HCT116 (cell line): Measurements from ENCODE around the gene FRMD4A. TPM values are rescaled to one million over a fixed set of nuclear protein-coding genes. Genes with fewer than 3 reads are reported as not detected.
A peak's percentile ranks its signal among the peaks of the same experiment; 100 is the strongest.

Source experiments
- ATAC-seq: fragments of 200-7000 bp; cut with Tn5 transposase; 2 replicates; pipeline ENCODE4 v1.9.1; 2020; ENCODE audit warnings: mild to moderate bottlenecking, moderate library complexity
- BruUV-seq: library from RNA; stranded (reverse); fragments of 400-500 nt; replicated peaks from 2 replicates; lab custom pipeline; 2021; lab: Mats Ljungman, UMichigan
- CTCF ChIA-PET: fragments of 300-600 bp; sonication (Branson Sonifier 250); formaldehyde crosslinking; loops from one replicate; lab custom pipeline; 2021; ENCODE audit warnings: antibody characterized with exemption; lab: Charles Lee
- POLR2A ChIA-PET: fragments of 300-600, 350-600 bp; sonication (Branson Sonifier 250); formaldehyde crosslinking; loops from one replicate; lab custom pipeline; 2021; ENCODE audit warnings: antibody characterized with exemption; lab: Charles Lee
- RAD21 ChIA-PET, 2 experiments: fragments of 300-600 bp; sonication (Branson Sonifier 250); formaldehyde crosslinking; loops; one replicate each; lab custom pipeline; 2023; ENCODE audit warnings: low total read pairs in 2 of 2; ENCODE audit not compliant: uncharacterized antibody in 2 of 2, unreplicated experiment in 2 of 2, low non-redundant PET in 1 of 2; lab: Charles Lee
- DNase-seq: peaks from one replicate; pipeline ENCODE4 v3.0.0-alpha.2; 2010; ENCODE audit warnings: low read depth, low spot score
- H2AFZ ChIP-seq: fragments of 200-600 bp; shearing (Covaris generic), sonication (generic); 2 replicates; pipeline ENCODE4 v1.6.1; 2017; ENCODE audit warnings: low read depth, mixed run types, mixed read lengths, antibody characterized with exemption, low read length; ENCODE audit not compliant: poor library complexity, severe bottlenecking
- H3K27ac ChIP-seq: 2 replicates; pipeline ENCODE4 v1.5.1; 2012; ENCODE audit warnings: low read depth, low read length
- H3K27me3 ChIP-seq: fragments of 200-600 bp; sonication (generic); 2 replicates; pipeline ENCODE4 v1.6.1; 2016; ENCODE audit warnings: mixed run types, low read length, mixed read lengths; ENCODE audit not compliant: insufficient read depth
- H3K36me3 ChIP-seq, 2 experiments: fragments of 200-500 bp in 1 of 2; fragments of 200-600 bp in 1 of 2; sonication (Bioruptor generic) in 1 of 2; sonication (generic) in 1 of 2; 2 replicates each; pipeline versions ENCODE4 v1.5.1 to v1.6.1; 2014 to 2016; ENCODE audit warnings: low read length in 2 of 2, inconsistent platforms in 1 of 2, mixed read lengths in 1 of 2, mixed run types in 1 of 2; ENCODE audit not compliant: insufficient read depth in 2 of 2, control insufficient read depth in 1 of 2
- H3K4me1 ChIP-seq, 2 experiments: fragments of 200-600 bp in 1 of 2; sonication (generic) in 1 of 2; 2 replicates each; pipeline versions ENCODE4 v1.5.1 to v1.6.1; 2012 to 2017; ENCODE audit warnings: low read length in 2 of 2, inconsistent platforms in 1 of 2, mild to moderate bottlenecking in 1 of 2, mixed read lengths in 1 of 2, mixed run types in 1 of 2, moderate library complexity in 1 of 2; ENCODE audit not compliant: insufficient read depth in 2 of 2, control insufficient read depth in 1 of 2
- H3K4me2 ChIP-seq: fragments of 200-600 bp; sonication (generic); 2 replicates; pipeline ENCODE4 v1.6.1; 2017; ENCODE audit warnings: mixed run types, low read length, mixed read lengths
- H3K4me3 ChIP-seq, 2 experiments: fragments of 200-600 bp in 1 of 2; sonication (generic) in 1 of 2; replicated peaks in 1 of 2; 2 replicates each; pipeline ENCODE4 v1.5.1; 2011 to 2016; ENCODE audit warnings: low read length in 2 of 2, control low read depth in 1 of 2, low read depth in 1 of 2, mild to moderate bottlenecking in 1 of 2, mixed read lengths in 1 of 2, mixed run types in 1 of 2
- H3K79me2 ChIP-seq: fragments of 200-600 bp; sonication (generic); 2 replicates; pipeline ENCODE4 v1.6.1; 2017; ENCODE audit warnings: mild to moderate bottlenecking, mixed run types, low read length, moderate library complexity, mixed read lengths; ENCODE audit not compliant: insufficient read depth
- H3K9ac ChIP-seq: fragments of 200-600 bp; sonication (generic); 2 replicates; pipeline ENCODE4 v1.6.1; 2016; ENCODE audit warnings: low read length, mixed read lengths
- H3K9me2 ChIP-seq: fragments of 200-600 bp; sonication (generic), shearing (Covaris generic); 2 replicates; pipeline ENCODE4 v1.6.1; 2017; ENCODE audit warnings: mixed run types, mild to moderate bottlenecking, moderate library complexity; ENCODE audit not compliant: insufficient read depth
- H3K9me3 ChIP-seq, 2 experiments: fragments of 200-500 bp in 1 of 2; fragments of 200-600 bp in 1 of 2; sonication (Bioruptor generic) in 1 of 2; sonication (generic) in 1 of 2; 2 replicates each; pipeline ENCODE4 v1.6.1; 2014 to 2017; ENCODE audit warnings: low read length in 2 of 2, mixed read lengths in 2 of 2, inconsistent platforms in 1 of 2, low read depth in 1 of 2, mild to moderate bottlenecking in 1 of 2, mixed run types in 1 of 2, moderate library complexity in 1 of 2; ENCODE audit not compliant: control insufficient read depth in 1 of 2, insufficient read depth in 1 of 2
- H4K20me1 ChIP-seq: fragments of 200-600 bp; sonication (generic), shearing (Covaris generic); 2 replicates; pipeline ENCODE4 v1.6.1; 2017; ENCODE audit warnings: mixed run types, mild to moderate bottlenecking, moderate library complexity; ENCODE audit not compliant: insufficient read depth
- CBX3 ChIP-seq: IDR thresholded peaks from 2 replicates; pipeline ENCODE4 v1.6.1; 2012; ENCODE audit warnings: low read depth
- CEBPB ChIP-seq: IDR thresholded peaks from 2 replicates; pipeline ENCODE4 v1.6.1; 2012; ENCODE audit warnings: low read depth
- ELF1 ChIP-seq: IDR thresholded peaks from 2 replicates; pipeline ENCODE4 v1.6.1; 2012; ENCODE audit warnings: low read depth, borderline replicate concordance
- EZH2phosphoT487 ChIP-seq: fragments of 200-600 bp; IDR thresholded peaks from 2 replicates; pipeline ENCODE4 v1.6.1; 2018; ENCODE audit warnings: antibody characterized with exemption, borderline replicate concordance
- FOSL1 ChIP-seq: IDR thresholded peaks from 2 replicates; pipeline ENCODE4 v1.6.1; 2012; ENCODE audit warnings: low read depth
- JUND ChIP-seq: IDR thresholded peaks from 2 replicates; pipeline ENCODE4 v1.6.1; 2012
- POLR2AphosphoS5 ChIP-seq: IDR thresholded peaks from 2 replicates; pipeline ENCODE4 v1.6.1; 2011; ENCODE audit warnings: mild to moderate bottlenecking, low read depth, low read length, moderate library complexity
- SP1 ChIP-seq: IDR thresholded peaks from 2 replicates; pipeline ENCODE4 v1.6.1; 2012; ENCODE audit warnings: low read depth
- SRF ChIP-seq: IDR thresholded peaks from 2 replicates; pipeline ENCODE4 v1.6.1; 2012; ENCODE audit warnings: low read depth
- YY1 ChIP-seq: IDR thresholded peaks from 2 replicates; pipeline ENCODE4 v1.6.1; 2011; ENCODE audit warnings: low read length, low read depth, moderate library complexity, mild to moderate bottlenecking; ENCODE audit not compliant: insufficient replicate concordance; ENCODE audit errors: extremely low read depth
- ZBTB33 ChIP-seq: IDR thresholded peaks from 2 replicates; pipeline ENCODE4 v1.6.1; 2011; ENCODE audit warnings: mild to moderate bottlenecking, low read length, moderate library complexity; ENCODE audit not compliant: insufficient replicate concordance; ENCODE audit errors: extremely low read depth
- ZFX ChIP-seq: fragments of 450-650 bp; IDR thresholded peaks from 2 replicates; pipeline ENCODE4 v1.6.1; 2017
- ZNF274 ChIP-seq: fragments of 200-500 bp; sonication (Bioruptor generic); IDR thresholded peaks from 2 replicates; pipeline ENCODE4 v1.6.1; 2014; ENCODE audit warnings: mild to moderate bottlenecking, low read depth, low read length, inconsistent platforms
- intact Hi-C: fragments of 100-400 bp; cut with micrococcal nuclease; formaldehyde crosslinking; loops from 2 replicates; pipeline ENCODE4 v1.10.0; 2022
- total RNA-seq: library from RNA; stranded (reverse); gene quantifications from one replicate; pipeline ENCODE4 v1.2.1, GENCODE V29; 2021; ENCODE audit not compliant: unreplicated experiment
- TF ChIP-seq, protein P1 (sequence below): IDR thresholded peaks from 2 replicates; pipeline ENCODE4 v1.6.1; 2012
- TF ChIP-seq, protein P2 (sequence below): IDR thresholded peaks from 2 replicates; pipeline ENCODE4 v1.6.1; 2012
- TF ChIP-seq, protein P3 (sequence below): IDR thresholded peaks from 2 replicates; pipeline ENCODE4 v1.6.1; 2012; ENCODE audit warnings: low read depth

The FRMD4A gene
- total RNA-seq, 1 experiment from 2014 or later: 0.20 TPM

DNA sequence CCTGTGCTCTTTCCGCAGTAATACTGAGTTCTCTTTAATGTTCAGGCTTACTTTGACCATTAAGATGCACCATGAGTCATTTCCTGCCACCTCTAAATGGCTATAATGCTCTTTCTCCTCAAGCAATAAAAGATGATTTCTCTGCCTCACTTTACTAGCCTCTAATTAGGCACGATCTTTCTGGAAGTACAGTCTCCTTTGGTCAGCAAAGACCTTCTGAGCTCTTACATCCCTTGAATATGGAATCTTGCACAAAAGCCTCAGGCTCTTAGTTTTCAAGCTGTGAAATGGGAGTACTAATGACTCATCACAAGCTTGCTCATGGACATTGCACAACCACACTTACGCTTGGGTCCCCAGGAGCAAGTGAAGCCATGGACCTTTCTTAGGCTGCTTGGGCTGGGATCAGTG lies 85.9 kb downstream of the FRMD4A start:
- H4K20me1 ChIP-seq: no peaks in the 10 kb centered on the region
- H3K27ac ChIP-seq: no peak overlapping the region
- H3K9me3 ChIP-seq: no peaks in the 10 kb centered on the region
- H3K4me2 ChIP-seq: peak overlapping the region; percentile 60
- H3K4me3 ChIP-seq: peak overlapping the region in 1 of 2 experiments; percentile 13; a peak in 1 of 4 replicates
- intact Hi-C loops: no loop called here
- peaks cover 19% of the 10 kb centered on the region; the same call in 1 of the 2 replicates for H3K27me3 ChIP-seq
- H3K36me3 ChIP-seq: no peaks in the 10 kb centered on the region
- peak overlapping the region; percentile 81 for H2AFZ ChIP-seq
- peak; percentile 73 for ATAC-seq
- CTCF ChIA-PET: interaction anchor here (0.7 to 1.8 kb wide), 4 partner anchors 9 to 44 kb away, joined by 3 to 6 read pairs (median 3); no protein-coding TSS in a partner anchor
- POLR2A ChIA-PET: interaction anchor here (0.9 to 1.7 kb wide), 3 partner anchors 8 to 13 kb away, joined by 3 to 6 read pairs (median 3); no protein-coding TSS in a partner anchor
- peak; percentile 35 for DNase-seq
- peaks cover 2 to 18% of the 10 kb centered on the region in 2 experiments; a peak in 3 of 4 replicates for H3K4me1 ChIP-seq
- H3K9ac ChIP-seq: no peak overlapping the region
- H3K9me2 ChIP-seq: no peaks in the 10 kb centered on the region
- no TSS peak for BruUV-seq
- TF ChIP-seq ZFX (no peak), CEBPB (peak; percentile 99), ZNF274 (no peak), YY1 (no peak), CBX3 (peak; percentile 51; the same call in 1 of the 2 replicates), POLR2AphosphoS5 (no peak), JUND (peak; percentile 75), SP1 (peak; percentile 50), ZBTB33 (no peak), ELF1 (no peak), FOSL1 (peak; percentile 89), EZH2phosphoT487 (no peak), SRF (peak; percentile 56)
- TF ChIP-seq, protein P1, sequence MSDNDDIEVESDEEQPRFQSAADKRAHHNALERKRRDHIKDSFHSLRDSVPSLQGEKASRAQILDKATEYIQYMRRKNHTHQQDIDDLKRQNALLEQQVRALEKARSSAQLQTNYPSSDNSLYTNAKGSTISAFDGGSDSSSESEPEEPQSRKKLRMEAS: 0 out of 2 replicates have a peak, but pooled peaks have one; percentile 10
- TF ChIP-seq, protein P2, sequence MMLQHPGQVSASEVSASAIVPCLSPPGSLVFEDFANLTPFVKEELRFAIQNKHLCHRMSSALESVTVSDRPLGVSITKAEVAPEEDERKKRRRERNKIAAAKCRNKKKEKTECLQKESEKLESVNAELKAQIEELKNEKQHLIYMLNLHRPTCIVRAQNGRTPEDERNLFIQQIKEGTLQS: no peak
- TF ChIP-seq, protein P3, sequence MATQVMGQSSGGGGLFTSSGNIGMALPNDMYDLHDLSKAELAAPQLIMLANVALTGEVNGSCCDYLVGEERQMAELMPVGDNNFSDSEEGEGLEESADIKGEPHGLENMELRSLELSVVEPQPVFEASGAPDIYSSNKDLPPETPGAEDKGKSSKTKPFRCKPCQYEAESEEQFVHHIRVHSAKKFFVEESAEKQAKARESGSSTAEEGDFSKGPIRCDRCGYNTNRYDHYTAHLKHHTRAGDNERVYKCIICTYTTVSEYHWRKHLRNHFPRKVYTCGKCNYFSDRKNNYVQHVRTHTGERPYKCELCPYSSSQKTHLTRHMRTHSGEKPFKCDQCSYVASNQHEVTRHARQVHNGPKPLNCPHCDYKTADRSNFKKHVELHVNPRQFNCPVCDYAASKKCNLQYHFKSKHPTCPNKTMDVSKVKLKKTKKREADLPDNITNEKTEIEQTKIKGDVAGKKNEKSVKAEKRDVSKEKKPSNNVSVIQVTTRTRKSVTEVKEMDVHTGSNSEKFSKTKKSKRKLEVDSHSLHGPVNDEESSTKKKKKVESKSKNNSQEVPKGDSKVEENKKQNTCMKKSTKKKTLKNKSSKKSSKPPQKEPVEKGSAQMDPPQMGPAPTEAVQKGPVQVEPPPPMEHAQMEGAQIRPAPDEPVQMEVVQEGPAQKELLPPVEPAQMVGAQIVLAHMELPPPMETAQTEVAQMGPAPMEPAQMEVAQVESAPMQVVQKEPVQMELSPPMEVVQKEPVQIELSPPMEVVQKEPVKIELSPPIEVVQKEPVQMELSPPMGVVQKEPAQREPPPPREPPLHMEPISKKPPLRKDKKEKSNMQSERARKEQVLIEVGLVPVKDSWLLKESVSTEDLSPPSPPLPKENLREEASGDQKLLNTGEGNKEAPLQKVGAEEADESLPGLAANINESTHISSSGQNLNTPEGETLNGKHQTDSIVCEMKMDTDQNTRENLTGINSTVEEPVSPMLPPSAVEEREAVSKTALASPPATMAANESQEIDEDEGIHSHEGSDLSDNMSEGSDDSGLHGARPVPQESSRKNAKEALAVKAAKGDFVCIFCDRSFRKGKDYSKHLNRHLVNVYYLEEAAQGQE: no peak
- RAD21 ChIA-PET: interaction anchor here in 1 of 2 experiments (0.9 kb wide), 1 partner anchor 48 kb away, joined by 3 read pairs; no protein-coding TSS in a partner anchor
- no peaks in the 10 kb centered on the region for H3K79me2 ChIP-seq
